SK-N-SH treated with all-trans-retinoic acid at 6 μM for 48 hours (cell line): Measurements from ENCODE around the gene CDON.

Source experiments
- CREB5 ChIP-seq: fragments of 250-450 bp; sonication (Bioruptor Pico); IDR thresholded peaks from 2 replicates; pipeline ENCODE4 v1.5.1; 2020; ENCODE audit warnings: low read depth, mild to moderate bottlenecking, moderate library complexity
- CSDC2 ChIP-seq: fragments of 250-450 bp; sonication (Bioruptor Pico); IDR thresholded peaks from 2 replicates; pipeline ENCODE4 v1.5.0; 2020; ENCODE audit warnings: mild to moderate bottlenecking, moderate library complexity
- ESRRG ChIP-seq: fragments of 250-450 bp; sonication (Bioruptor Pico); IDR thresholded peaks from 2 replicates; pipeline ENCODE4 v1.6.1; 2021; ENCODE audit warnings: mild to moderate bottlenecking
- PATZ1 ChIP-seq: fragments of 250-450 bp; sonication (Bioruptor Pico); IDR thresholded peaks from 2 replicates; pipeline ENCODE4 v1.8.0; 2020; ENCODE audit warnings: mild to moderate bottlenecking, moderate library complexity, borderline replicate concordance
- RARB ChIP-seq: fragments of 250-450 bp; sonication (Bioruptor Pico); IDR thresholded peaks from 2 replicates; pipeline ENCODE4 v1.8.0; 2021; ENCODE audit warnings: mild to moderate bottlenecking, moderate library complexity
- TCF4 ChIP-seq: fragments of 250-450 bp; sonication (Bioruptor Pico); IDR thresholded peaks from 2 replicates; pipeline ENCODE4 v1.8.0; 2021; ENCODE audit warnings: mild to moderate bottlenecking, moderate library complexity, borderline replicate concordance
- ZFP30 ChIP-seq: fragments of 450-650 bp; formaldehyde crosslinking; IDR thresholded peaks from 2 replicates; pipeline ENCODE4 v1.5.0; 2022; ENCODE audit warnings: mild to moderate bottlenecking, moderate library complexity

GRCh38 chr11:125946712-125947418 is 115.8 kb downstream of the CDON start:
- TF ChIP-seq ZFP30 (CRISPR knock-in tag): no peak
- no peak for TF ChIP-seq ESRRG (CRISPR knock-in tag)
- no peak for TF ChIP-seq TCF4 (CRISPR knock-in tag)
- no peak for TF ChIP-seq PATZ1
- no peak for TF ChIP-seq CREB5 (CRISPR knock-in tag)
- TF ChIP-seq RARB (CRISPR knock-in tag): no peak
- TF ChIP-seq CSDC2 (CRISPR knock-in tag): no peak
